GM12801 (cell line): ENCODE measurements around the gene PPM1M.

Source experiments
- TF ChIP-seq, protein P1 (sequence below): IDR thresholded peaks from one replicate; pipeline ENCODE4 v1.5.1; 2011; ENCODE audit warnings: control low read depth; ENCODE audit not compliant: insufficient read length; ENCODE audit errors: extremely low read depth

The PPM1M gene

DNA sequence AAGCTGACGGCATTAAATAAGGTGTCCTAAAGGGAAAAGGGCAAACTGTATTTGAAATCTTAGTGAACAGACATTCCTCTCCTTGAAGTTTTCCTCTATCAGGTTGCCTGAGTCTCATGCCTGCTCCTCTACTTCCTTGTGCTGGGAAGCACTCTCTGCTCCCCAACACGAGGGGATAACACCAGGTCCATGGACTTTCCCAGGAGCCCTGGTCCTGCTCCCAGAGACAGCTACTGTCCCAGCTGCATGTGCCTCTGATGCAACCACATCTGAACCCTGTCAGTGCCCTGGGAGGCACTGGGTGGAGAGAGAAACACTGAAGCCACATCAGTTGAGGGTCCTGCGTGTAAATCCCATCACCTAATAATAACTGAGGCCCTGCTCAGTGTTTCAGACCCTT is 27.5 kb upstream of the PPM1M start:
- TF ChIP-seq, protein P1, sequence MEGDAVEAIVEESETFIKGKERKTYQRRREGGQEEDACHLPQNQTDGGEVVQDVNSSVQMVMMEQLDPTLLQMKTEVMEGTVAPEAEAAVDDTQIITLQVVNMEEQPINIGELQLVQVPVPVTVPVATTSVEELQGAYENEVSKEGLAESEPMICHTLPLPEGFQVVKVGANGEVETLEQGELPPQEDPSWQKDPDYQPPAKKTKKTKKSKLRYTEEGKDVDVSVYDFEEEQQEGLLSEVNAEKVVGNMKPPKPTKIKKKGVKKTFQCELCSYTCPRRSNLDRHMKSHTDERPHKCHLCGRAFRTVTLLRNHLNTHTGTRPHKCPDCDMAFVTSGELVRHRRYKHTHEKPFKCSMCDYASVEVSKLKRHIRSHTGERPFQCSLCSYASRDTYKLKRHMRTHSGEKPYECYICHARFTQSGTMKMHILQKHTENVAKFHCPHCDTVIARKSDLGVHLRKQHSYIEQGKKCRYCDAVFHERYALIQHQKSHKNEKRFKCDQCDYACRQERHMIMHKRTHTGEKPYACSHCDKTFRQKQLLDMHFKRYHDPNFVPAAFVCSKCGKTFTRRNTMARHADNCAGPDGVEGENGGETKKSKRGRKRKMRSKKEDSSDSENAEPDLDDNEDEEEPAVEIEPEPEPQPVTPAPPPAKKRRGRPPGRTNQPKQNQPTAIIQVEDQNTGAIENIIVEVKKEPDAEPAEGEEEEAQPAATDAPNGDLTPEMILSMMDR = no peak

DNA sequence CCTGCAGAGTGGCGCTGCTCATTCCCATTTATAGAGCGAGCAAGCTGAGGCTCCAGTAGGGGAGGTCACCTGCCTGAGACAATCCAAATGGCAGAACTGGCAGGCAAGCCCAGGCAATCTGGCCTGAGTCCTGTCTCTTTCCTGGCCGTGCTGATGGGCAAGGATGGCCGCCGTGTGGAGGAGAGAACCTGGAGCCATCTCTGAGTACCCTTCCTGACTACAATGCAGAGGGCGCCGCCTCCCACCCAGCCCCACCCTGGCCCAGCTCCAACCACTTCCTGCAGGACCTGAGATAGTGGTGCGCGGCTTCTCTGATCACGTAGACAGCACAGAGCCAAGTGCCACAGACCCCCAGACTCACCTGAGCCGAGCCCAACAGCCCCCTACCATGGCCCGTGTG is 27.1 kb upstream of the PPM1M start:
- TF ChIP-seq, protein P1 = no peak

DNA sequence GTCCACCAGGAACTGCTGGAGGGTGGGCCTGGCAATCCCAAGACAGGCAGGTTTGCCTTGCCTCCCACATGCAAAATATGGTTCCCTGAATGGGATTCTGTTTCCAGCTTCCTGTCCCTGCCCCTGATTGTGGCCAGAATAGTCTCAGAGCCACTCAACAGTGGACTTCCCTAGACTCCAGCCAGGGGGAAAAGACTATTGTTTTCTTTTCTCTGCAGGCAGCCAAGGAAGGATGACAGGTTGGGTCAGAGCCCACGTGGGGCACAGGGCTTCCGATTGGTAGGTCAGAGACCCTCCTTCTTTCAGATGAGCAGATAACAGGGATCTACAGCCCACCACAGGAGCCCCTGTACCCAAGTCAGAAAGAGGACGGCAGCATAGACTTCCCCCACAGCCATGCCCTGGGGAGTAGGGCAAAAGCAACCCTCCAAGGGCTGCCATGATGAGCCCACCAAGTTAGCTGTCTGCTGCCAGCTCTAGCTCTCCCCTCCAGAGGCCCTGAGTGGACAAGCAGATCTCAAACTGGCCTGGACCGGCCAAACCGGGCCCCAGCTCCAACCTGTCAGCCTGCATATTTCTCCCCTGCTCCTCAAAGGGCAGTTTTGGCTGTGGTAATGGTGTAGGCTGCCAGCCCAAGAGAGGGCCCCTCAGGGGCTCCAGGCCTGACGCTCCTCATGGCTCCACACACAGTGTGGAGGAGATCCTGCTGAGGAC is 26.5 kb upstream of the PPM1M start:
- TF ChIP-seq, protein P1 = no peak

DNA sequence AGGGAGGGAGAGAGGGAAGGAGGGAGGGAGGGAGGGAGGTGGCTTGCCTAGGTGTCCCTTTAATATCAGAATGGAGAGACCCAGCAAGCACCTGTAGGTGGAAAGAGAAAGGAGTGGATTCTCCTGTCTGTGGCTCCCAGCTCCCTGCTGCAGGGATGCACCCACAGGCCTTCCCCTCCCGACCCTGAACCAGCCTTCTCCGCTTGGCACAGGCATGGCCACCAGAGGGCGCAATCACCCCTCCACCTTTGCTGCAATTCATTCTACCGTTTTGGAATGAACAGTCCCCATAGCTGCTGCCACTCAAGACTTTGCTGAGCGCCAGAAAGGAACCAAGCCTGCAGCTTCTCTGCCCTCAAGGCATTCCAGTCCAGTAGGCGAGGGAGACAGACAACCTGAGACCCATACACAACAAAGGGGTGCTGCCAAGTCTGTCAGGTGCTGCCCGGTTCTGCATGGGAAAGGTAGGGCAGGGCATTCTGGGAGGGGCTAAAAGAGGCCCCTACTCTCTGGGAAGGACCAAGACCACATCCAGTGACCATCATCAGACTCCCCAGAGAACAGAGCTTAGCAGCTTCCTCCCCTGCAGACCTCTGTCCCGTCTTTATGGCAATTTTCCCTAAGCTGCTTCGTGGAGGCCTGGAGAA is 25.1 kb upstream of the PPM1M start:
- TF ChIP-seq, protein P1 = no peak

DNA sequence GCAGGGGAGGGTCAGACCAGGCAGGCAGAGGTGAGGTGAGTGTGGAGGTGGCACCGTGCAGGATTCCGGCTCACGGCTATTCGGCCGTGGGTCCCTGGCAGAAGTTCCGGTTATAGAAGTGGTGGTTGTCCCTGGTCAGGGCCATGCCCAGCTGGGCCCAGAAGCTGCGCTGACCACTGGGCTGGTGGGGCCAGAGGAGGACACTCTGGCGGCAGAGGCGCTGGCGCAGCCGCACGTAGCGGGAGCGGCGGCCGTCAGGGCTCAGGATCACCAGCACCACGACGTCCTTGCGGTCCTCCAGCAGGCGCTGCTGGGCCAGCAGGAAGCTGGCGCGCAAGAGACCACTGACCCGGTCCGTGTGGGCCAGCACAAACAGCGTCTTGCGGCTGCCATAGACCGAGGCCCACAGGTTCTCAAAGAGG is 24.4 kb upstream of the PPM1M start:
- TF ChIP-seq, protein P1 = no peak

DNA sequence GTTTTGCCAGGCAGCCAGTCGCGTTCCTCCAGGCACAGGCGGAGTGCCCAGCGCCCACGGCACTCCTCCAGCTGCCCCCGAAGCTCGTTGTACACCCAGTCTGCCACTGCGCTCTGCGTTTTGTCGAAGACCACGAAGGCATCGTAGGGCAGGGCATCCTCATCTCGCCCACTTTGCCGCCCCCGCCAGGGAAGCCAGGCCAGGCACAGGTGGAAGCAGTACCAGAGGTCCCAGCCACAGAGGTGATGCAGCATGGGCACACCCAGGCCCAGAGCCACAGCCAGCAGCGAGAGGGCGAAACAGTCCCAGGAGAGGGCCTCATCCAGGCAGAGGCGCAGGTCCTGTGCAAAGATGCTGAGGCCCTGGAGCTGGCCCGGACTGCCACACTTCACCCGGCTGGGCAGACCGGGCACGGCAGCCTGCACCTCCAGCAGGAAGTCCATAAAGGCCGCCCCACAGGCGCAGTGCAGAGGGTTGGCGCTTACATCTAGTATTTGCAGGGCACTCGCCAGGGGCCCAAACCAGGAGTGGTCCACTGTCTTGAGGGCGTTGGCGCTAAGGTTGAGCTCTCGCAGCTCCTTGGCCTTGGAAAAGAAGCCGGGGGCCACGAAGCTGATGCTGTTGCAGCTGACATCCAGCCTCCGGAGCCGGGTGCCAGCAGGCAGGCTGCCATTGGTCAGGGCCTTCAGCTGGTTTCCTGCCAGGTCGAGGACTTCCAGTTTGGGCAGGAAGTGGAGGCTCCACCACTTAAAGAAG is 23.8 kb upstream of the PPM1M start:
- TF ChIP-seq, protein P1 = no peak
